HEK293 (cell line): ENCODE measurements around the gene PCDHB10.
"Not testable (repeated sequence)": the region's sequence is repeated elsewhere in the genome, so short reads cannot be mapped to it uniquely, and the experiment has no call there.

ENCODE experiments used
- ATF2 ChIP-seq: fragments of 450-650 bp; formaldehyde crosslinking; IDR thresholded peaks from 2 replicates; pipeline ENCODE4 v1.5.1; 2016; ENCODE audit warnings: missing biosample characterization, missing genetic modification characterization, low read depth
- ELK4 ChIP-seq: IDR thresholded peaks from 2 replicates; pipeline ENCODE4 v1.6.1; 2011; ENCODE audit warnings: mild to moderate bottlenecking, low read depth, low read length, borderline replicate concordance
- PATZ1 ChIP-seq: fragments of 450-650 bp; formaldehyde crosslinking; IDR thresholded peaks from 2 replicates; pipeline ENCODE4 v1.5.1; 2016; ENCODE audit warnings: missing biosample characterization, missing genetic modification characterization
- PBX3 ChIP-seq: sonication (generic); formaldehyde crosslinking; IDR thresholded peaks from 2 replicates; pipeline ENCODE4 v1.8.1; 2022; ENCODE audit warnings: mild to moderate bottlenecking, moderate library complexity, missing genetic modification reagents
- ZBTB48 ChIP-seq: fragments of 450-650 bp; formaldehyde crosslinking; IDR thresholded peaks from 2 replicates; pipeline ENCODE4 v1.5.1; 2016; ENCODE audit warnings: missing biosample characterization, missing genetic modification characterization
- ZNF623 ChIP-seq: fragments of 450-650 bp; formaldehyde crosslinking; IDR thresholded peaks from 2 replicates; pipeline ENCODE4 v1.5.1; 2016; ENCODE audit warnings: missing biosample characterization, missing genetic modification characterization
- TF ChIP-seq, protein P1 (sequence below): fragments of 450-650 bp; formaldehyde crosslinking; IDR thresholded peaks from 2 replicates; pipeline ENCODE4 v1.5.1; 2016; ENCODE audit warnings: missing biosample characterization, missing genetic modification characterization

DNA sequence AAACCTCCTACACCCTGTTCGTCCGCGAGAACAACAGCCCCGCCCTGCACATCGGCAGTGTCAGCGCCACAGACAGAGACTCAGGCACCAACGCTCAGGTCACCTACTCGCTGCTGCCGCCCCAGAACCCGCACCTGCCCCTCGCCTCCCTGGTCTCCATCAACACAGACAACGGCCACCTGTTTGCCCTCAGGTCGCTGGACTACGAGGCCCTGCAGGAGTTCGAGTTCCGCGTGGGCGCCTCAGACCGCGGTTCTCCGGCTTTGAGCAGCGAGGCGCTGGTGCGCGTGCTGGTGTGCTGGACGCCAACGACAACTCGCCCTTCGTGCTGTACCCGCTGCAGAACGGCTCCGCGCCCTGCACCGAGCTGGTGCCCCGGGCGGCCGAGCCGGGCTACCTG is 34.8 kb upstream of the PCDHB10 start:
- TF ChIP-seq PBX3 (CRISPR knock-in tag); ZBTB48 (tag by site-specific recombination); ATF2 (tag by site-specific recombination); PATZ1 (tag by site-specific recombination); ELK4; ZNF623 (tag by site-specific recombination): not testable (repeated sequence)
- TF ChIP-seq, protein P1, sequence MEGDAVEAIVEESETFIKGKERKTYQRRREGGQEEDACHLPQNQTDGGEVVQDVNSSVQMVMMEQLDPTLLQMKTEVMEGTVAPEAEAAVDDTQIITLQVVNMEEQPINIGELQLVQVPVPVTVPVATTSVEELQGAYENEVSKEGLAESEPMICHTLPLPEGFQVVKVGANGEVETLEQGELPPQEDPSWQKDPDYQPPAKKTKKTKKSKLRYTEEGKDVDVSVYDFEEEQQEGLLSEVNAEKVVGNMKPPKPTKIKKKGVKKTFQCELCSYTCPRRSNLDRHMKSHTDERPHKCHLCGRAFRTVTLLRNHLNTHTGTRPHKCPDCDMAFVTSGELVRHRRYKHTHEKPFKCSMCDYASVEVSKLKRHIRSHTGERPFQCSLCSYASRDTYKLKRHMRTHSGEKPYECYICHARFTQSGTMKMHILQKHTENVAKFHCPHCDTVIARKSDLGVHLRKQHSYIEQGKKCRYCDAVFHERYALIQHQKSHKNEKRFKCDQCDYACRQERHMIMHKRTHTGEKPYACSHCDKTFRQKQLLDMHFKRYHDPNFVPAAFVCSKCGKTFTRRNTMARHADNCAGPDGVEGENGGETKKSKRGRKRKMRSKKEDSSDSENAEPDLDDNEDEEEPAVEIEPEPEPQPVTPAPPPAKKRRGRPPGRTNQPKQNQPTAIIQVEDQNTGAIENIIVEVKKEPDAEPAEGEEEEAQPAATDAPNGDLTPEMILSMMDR (tag by site-specific recombination) = not testable (repeated sequence)
